GM03348 (cell line): ENCODE results near the gene PHC1.
"Not testable (repeated sequence)": the region's sequence is repeated elsewhere in the genome, so short reads cannot be mapped to it uniquely, and the experiment has no call there.

Experiments used
- DNase-seq: peaks from one replicate; pipeline ENCODE4 v3.0.0; 2012; ENCODE audit warnings: low spot score

PHC1 gene

GRCh38 chr12:8911606-8912268 is 2.6 kb upstream of the PHC1 start:
- DNase-seq = no peak

DNA sequence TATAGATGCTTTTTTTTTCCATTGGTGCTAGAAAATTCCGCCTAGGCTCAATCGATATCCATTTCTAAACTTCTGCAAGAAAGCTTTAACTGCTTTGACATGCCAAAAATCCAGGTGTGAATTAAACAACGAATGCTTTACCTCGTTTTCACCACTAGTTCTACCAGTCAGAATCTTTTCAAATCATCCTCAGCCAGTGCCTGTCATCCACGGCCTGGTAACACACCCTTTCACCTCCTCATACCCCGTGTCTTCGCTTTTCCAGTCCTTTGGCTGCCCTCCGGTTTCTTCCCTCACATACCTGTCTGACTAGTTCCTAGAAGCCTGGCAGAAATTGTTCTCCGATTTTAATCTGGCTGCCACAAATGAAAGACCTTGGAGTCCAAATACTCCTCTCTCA is 1.4 kb upstream of the PHC1 start:
- DNase-seq = no peak

GRCh38 chr12:8913702-8914032 is 642 bp upstream of the PHC1 start:
- peak; percentile 7 for DNase-seq

- DNase-seq = peak; percentile 72
These were observed 612 bp downstream of the PHC1 start for GRCh38 chr12:8914716-8915526.

GRCh38 chr12:8916154-8916553 is 1.8 kb downstream of the PHC1 start:
- DNase-seq = no peak

GRCh38 chr12:8917031-8917430 is 2.7 kb downstream of the PHC1 start:
- DNase-seq = no peak

- no peak for DNase-seq
These were observed 3.4 kb downstream of the PHC1 start for GRCh38 chr12:8917751-8918150.

DNA sequence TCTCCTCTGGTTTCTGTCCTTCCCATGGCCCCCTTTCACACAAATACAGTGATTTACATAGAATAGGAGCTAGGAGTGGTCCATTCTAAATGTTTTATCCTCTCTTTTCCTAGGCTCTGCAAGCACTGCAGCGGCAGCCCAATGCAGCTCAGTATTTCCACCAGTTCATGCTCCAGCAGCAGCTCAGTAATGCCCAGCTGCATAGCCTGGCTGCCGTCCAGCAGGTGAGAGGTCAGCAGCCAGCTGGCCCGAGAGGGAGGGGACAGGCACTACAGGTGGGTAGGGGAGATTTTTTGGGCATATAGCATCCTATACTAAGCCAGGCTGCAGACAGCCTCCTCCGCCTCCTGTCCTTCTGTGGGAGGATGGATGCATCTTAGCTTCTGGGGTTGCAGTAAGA is 5.3 kb downstream of the PHC1 start:
- not testable (repeated sequence) for DNase-seq

- DNase-seq = no peak
These were observed 8.2 kb downstream of the PHC1 start for GRCh38 chr12:8922544-8922943.

DNA sequence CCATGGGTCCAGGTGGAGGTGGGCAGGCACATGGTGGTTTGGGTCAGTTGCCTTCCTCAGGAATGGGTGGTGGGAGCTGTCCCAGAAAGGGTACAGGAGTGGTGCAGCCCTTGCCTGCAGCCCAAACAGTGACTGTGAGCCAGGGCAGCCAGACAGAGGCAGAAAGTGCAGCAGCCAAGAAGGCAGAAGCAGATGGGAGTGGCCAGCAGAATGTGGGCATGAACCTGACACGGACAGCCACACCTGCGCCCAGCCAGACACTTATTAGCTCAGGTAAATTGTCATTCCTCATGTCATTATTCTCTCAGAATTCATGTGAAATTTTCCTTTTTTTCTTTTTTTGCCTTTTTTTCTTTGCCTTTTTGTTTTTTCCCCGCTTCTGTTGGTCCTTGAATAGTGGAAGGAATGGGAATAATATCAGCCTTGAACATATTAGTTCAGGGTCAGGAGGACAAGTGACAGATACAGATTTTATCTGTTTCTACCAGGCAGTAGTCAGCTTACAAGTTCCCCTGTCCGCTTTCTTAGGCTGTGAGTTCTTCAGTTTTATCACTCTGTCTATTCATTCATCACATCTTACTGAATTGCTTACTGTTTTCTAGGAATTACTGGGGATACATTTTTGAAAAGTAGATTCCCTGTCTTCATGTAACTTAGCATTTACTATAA is 16.5 kb downstream of the PHC1 start:
- not testable (repeated sequence) for DNase-seq

DNA sequence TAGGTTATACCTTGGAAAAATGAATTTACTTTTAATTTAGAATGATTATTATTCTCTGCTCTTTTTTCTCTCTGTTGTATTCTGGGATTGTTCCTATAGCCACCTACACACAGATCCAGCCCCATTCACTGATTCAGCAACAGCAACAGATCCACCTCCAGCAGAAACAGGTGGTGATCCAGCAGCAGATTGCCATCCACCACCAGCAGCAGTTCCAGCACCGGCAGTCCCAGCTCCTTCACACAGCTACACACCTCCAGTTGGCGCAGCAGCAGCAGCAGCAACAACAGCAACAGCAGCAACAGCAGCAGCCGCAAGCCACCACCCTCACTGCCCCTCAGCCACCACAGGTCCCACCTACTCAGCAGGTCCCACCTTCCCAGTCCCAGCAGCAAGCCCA is 18.2 kb downstream of the PHC1 start:
- not testable (repeated sequence) for DNase-seq

GRCh38 chr12:8934080-8934479 is 19.8 kb downstream of the PHC1 start:
- DNase-seq = not testable (repeated sequence)

GRCh38 chr12:8936735-8937134 is 22.4 kb downstream of the PHC1 start:
- no peak for DNase-seq

GRCh38 chr12:8937842-8938442 is 23.6 kb downstream of the PHC1 start:
- DNase-seq = not testable (repeated sequence)

GRCh38 chr12:8941691-8942478 is 27.6 kb downstream of the PHC1 start:
- no peak for DNase-seq

- no peak for DNase-seq
These were observed 29.4 kb downstream of the PHC1 start for GRCh38 chr12:8943565-8944186.

DNA sequence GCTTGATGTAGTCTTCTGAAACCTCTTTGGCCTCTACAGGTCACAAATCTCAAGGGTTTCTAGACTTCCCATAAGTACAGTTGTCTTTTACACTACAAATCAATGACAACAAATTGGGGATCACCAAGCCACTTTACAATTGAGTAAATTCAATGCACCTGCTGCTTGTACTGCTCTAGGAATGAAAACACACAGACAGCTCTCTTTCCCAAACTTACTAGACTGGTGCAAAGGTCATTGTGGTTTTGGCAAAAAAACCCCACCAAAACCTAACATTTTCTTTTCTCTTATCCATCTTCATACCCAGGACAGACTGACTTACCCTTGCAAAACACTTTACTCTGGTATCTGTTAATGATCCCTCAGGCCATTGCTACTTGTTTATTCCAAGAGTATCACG is 32.4 kb downstream of the PHC1 start:
- no peak for DNase-seq

GRCh38 chr12:8947737-8948136 is 33.4 kb downstream of the PHC1 start:
- DNase-seq = no peak

DNA sequence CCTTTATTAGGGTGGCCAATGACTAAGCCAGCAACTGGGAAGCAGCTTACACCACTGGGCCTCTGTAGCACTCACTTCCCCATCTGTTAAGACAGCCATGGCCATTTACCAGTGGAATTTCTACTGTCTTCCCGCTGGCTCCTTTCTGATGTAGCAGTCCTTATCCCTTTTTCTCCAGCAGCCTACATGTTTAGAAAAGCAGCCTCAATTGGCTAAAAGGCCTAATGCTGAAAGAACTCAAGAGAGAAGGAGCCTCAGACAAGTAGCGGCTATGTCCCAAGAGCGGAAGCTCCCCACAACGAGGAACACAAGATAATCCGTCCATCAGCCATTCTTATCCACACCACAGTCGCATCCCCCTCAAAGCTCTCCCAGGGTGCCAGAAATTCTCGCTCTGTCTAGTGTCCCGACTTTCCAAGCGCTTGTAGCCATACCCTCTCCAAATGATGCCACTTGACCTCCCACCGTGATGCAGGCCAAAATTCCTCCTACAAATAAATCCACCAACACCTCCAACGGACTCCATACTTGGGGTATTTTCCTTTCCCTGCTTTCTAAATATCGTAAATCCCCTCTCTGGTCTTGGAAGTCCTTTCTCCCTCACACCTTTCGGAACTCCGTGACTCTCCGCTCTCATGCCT is 34.5 kb downstream of the PHC1 start:
- peak; percentile 42 for DNase-seq

- peak; percentile 97 for DNase-seq
These were observed 35.3 kb downstream of the PHC1 start, which contains the start of gene M6PR for GRCh38 chr12:8949342-8950220. Gene M6PR (minus strand): TSS chr12:8949645. CDS start chr12:8946404, 3,241 bp downstream.
